ENCODE data around the gene SLC9A9.

DNA sequence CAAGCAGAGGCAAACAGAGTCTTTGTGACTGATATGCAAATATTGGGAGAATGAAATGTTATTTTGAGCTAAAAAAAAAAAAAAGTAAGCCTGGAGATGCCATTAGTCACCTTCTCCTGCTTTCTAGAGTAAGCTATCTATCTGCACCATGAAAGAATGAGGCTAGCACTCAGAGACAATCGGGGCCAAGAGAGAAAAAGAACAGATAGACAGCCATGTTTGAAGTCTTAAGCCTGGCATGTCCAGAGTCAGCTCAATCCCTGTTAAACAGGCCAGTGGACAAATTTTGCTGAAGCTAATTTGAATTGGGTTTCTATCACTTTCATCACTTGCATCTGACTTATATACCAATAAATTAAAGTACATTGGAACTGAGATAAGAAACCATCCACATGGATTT, 204.4 kb downstream of the SLC9A9 start:
- TF ChIP-seq POLR2AphosphoS5 (IDR thresholded peaks at IDR 0.05; ENCODE audit: low read depth, low read length), result no peak
- TF ChIP-seq EZH2 (IDR thresholded peaks at IDR 0.05; ENCODE audit: low read depth, low read length, severe bottlenecking), result no peak
- no peak for TF ChIP-seq NANOG (IDR thresholded peaks at IDR 0.05; ENCODE audit: insufficient read depth, low read depth, low read length, poor library complexity, severe bottlenecking)
- TF ChIP-seq, protein P1, sequence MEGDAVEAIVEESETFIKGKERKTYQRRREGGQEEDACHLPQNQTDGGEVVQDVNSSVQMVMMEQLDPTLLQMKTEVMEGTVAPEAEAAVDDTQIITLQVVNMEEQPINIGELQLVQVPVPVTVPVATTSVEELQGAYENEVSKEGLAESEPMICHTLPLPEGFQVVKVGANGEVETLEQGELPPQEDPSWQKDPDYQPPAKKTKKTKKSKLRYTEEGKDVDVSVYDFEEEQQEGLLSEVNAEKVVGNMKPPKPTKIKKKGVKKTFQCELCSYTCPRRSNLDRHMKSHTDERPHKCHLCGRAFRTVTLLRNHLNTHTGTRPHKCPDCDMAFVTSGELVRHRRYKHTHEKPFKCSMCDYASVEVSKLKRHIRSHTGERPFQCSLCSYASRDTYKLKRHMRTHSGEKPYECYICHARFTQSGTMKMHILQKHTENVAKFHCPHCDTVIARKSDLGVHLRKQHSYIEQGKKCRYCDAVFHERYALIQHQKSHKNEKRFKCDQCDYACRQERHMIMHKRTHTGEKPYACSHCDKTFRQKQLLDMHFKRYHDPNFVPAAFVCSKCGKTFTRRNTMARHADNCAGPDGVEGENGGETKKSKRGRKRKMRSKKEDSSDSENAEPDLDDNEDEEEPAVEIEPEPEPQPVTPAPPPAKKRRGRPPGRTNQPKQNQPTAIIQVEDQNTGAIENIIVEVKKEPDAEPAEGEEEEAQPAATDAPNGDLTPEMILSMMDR (IDR thresholded peaks at IDR 0.05; ENCODE audit: control extremely low read depth in 1 of 3, insufficient read depth in 1 of 3, low read depth in 1 of 3, low read length in 3 of 3), result no peak
- no peak for TF ChIP-seq POLR2A (IDR thresholded peaks at IDR 0.05; ENCODE audit: control extremely low read depth in 1 of 2, low read depth in 2 of 2, low read length in 2 of 2)
- TF ChIP-seq CEBPB (IDR thresholded peaks at IDR 0.05; ENCODE audit: low read depth, low read length), result no peak
- no peak for TF ChIP-seq KDM5A (IDR thresholded peaks at IDR 0.05; ENCODE audit: low read length)
- no peak for TF ChIP-seq SP1 (IDR thresholded peaks at IDR 0.05; ENCODE audit: low read depth, low read length)
- no peak for TF ChIP-seq PHF8 (conservative IDR thresholded peaks at IDR 0.05; ENCODE audit: low read depth, low read length)
